ENCODE data around the gene PRKAA1.
"Not testable (repeated sequence)": the region's sequence is repeated elsewhere in the genome, so short reads cannot be mapped to it uniquely, and the experiment has no call there.

PRKAA1 gene

DNA sequence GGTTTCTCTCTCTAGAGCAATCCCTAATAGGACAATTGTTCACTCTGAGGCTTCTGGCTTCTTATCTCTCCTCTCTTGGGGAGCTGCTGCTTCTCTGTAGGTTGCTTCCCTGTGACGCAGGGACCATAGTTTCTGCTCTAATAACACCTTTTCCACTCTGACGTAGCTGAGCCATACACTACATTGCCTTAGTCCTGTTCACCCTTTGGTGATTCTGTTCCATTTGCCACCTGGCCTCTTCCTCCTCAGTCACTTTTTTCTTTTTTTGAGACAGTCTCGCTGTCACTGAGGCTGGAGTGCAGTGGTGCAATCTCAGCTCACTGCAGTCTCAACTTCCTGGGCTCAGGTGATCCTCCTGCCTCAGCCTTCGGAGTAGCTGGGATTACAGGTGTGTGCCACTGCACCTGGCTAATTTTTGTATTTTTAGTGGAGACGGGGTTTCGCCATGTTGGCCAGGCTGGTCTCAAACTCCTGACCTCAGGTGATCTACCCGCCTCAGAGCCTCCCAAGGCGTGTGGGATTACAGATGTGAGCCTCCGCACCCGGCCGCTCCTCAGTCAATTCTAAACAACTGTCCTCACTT, 27.4 kb upstream of the PRKAA1 start:
- DNase-seq, result peak; percentile 53

DNA sequence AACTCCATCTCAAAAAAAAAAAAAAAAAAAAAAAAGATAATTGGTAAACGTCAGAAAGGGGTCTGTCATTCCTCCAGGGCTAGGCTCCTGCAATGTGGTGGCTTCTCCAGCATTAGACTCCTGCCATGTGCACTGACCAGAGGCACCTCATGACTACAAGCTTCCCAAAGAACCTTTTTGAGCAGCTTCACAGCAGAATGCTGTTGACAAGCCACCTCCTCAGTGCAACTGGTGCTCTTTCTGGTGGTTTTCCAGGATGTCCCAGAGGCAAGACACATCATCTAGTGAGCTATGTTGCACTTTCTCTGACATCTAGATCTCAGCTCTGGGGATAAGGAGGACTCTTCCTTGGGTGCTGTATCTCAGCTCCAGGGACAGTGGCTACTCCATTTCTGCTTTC, 25.3 kb upstream of the PRKAA1 start:
- no peak for DNase-seq

DNA sequence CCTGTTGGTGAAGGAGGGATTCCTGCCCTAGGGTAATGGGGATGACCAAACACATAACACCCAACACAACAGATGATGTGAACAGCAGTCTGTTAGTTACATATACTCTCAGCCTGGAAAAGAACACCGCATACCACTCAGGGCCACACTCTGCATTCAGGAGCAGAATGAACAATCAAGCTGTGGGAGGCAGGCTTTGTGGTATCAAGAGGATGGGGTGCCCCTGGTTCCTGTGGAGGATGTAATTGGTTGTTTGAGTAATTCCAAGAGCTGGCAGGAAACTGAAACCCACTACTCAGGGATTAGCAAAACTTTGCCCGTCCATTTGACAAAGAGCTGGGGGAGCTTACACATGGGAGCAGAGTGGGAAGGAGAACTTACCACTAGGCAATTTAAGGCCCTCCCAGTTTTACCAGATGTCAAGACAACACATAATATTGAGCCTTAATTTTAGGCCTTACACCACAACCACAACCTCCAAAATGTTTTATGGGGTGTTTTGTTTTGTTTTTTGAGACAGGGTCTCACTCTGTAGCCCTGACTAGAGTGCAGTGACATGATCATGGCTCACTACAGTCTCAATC, 15.6 kb upstream of the PRKAA1 start:
- DNase-seq, result no peak

DNA sequence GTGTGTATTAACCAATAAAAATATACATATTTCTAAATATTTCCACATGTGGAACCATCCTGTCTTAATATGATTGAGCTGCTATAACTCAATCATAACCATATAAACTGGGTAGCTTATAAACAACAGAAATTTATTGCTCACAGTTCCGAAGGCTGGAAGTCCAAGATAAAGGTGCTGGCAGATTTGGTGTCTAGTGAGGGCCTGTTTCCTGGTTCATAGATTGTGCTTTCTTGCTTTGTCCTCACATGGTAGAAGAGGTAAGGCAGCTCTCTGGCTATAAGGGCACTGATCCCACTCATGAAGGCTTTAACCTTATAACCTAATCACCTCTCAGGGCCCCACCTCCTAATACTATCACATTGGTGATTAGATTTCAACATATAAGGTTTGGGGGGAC, 14.0 kb upstream of the PRKAA1 start:
- DNase-seq, result no peak

DNA sequence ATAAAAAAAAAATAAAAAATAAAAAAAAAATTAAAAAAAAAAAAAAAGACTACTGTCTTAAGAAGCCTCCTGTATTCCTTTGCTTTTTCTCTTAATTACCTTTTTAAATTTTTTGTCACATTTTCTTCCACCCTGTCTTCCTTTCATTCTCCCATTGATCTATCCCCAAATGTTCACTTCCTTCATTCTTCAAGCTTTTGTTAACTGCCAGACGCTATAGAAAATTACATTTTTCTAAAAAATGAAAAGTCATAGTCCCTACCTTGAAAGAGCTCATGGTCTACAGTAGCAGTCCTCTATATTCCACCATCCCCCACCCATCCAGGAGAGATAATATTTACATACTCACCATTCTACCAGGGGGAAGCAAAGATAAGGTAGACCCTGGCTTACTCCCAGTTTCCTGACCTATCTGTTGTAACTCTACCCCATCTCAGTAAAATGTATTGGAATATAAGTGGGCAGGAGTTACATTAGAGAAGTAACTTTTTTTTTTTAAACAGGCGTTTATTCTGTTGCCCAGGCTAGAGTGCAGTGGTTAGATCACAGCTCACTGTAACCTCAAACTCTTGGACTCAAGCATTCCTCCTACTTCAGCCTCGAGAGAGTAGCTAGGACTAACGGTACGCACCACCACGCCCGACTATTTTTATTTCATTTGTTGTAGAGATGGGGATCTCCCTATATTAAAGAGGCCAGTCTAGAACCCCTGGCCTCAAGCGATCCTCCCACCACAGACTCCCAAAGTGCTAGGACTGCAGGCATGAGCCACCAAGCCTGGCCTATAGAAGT, 3.8 kb upstream of the PRKAA1 start:
- DNase-seq, result peak; percentile 93

DNA sequence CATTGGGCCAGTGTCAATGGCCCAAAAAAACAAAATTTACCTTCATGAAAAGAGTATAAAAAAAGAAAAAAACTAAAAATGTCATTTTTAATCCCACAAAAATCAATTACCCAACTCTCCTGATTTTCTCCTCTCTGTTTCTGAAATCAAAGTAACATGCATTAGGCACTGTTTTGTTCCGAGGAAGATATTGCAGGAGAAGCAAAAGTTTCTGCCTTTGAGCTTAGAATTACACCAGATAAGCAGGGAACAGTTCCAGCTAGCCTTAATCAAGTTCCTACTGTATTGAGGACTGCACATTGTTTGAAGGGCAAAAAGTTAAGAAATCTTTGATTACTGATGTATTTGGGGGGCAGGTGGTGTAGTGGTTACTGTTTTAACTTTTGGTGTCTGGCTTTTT, 1.1 kb upstream of the PRKAA1 start:
- peak; percentile 23 for DNase-seq

DNA sequence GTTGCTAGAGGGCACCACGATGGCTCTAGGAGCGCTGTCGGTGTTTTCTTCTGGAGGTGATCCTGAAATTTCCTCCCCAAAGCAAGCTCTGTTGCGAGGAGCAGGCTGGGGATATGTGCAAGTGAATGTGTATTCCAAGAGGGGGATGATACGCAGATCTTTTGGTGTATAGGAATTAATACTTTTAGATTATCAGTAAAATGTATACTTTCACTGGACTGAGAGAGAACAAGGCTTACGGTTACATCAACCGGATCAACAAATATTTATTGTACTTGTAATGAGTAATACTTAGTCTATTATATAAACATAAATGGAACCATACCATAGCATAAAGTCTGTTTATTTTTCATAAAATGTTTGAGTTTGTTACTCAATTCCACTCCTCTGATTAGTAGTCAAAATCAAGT, 632 bp upstream of the PRKAA1 start:
- DNase-seq, result no peak

DNA sequence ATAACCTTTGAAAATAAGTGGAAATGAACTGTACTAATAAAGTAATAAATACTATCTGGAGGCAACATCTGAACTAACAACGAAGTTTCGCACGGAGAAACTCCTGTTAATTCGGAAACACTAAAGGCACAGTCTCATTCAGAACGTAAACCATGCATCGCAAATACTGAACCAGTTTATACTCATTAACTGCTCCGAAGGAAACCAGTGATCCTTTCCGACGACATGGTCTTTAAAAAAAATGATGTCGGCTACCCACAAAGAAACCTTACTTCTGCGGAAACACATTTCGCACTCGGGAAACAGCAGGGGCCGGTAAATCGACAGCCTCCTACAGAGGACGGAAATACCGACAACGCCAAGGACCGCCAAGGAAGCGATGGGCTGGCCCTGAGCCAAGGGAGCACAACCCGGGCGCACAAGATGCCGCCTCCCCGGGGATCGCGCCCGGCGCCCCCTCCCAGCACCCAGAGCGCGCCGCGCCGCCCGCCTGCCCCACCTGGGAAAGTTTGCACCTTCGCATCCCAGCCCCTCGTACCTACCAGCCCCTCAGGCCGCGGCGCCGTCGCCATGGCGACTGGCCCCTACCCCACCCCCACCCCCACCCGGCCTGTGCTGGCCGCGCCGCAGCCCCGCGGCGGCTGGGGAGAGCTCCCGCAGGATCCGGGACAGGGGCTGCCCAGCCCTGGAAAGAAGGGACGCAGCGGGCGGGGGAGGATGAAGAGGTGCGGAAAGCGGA, 732 bp downstream of the PRKAA1 start:
- peak; percentile 91 for DNase-seq

DNA sequence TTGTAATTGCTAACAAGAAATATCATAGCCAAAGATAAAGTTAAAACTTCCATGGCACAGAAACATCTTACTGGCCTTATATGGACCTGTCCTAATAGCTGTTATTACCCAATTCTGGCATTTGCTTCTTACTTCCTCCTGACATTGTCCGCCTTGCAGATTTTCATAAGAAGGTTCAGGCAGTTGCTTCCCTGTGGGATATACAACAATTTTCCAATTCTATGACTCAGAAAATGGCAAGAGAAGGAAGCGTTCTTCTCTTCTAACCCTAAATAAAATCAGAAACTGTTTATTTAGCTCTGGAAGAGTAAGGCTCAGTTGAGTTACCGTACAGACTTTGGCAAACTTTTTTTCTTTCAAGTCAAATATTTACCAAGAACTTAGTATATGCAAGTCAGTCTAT, 1.7 kb downstream of the PRKAA1 start:
- peak; percentile 51 for DNase-seq

DNA sequence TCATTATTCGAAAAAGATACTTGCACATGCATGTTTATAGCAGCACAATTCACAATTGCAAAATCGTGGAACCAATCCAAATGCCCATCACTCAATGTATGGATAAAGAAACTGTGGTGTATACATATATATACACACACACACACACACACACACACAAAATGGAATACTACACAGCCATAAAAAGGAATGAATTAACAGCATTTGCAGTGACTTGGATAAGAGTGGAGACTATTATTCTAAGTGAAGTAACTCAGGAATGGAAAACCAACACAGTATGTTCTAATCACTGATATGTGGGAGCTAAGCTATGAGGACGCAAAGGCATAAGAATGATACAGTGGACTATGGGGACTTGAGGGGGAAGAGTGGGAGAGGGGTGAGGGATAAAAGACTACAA, 3.3 kb downstream of the PRKAA1 start:
- not testable (repeated sequence) for DNase-seq

DNA sequence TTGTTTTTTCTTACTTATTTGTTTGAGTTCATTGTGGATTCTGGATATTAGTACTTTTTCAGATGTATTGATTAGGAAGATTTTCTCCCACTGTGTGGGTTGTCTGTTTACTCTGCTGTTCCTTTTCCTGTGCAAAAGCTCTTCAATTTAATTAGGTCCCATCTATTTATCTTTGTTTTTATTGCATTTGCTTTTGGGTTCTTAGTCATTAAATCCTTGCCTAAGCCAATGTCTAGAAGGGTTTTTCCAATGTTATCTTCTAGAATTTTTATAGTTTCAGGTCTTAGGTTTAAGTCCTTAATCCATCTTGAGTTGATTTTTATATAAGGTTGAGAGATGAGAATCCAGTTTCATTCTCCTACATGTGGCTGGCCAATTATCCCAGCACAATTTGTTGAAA, 3.8 kb downstream of the PRKAA1 start:
- not testable (repeated sequence) for DNase-seq

DNA sequence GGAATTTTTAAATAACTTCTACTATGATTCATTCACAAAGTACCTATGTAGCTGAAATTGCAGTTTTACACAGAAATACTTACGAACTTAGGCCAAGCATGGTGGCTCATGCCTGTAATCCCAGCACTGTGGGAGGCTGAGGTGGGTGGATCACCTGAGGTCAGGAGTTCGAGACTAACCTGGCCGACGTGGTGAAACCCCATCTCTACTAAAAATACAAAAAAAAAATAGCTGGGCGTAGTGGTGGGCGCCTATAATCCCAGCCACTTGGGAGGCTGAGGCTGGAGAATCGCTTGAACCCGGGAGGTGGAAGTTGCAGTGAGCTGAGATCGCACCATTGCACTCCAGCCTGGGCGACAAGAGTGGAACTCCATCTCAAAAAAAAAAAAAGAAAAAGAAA, 5.5 kb downstream of the PRKAA1 start:
- not testable (repeated sequence) for DNase-seq

DNA sequence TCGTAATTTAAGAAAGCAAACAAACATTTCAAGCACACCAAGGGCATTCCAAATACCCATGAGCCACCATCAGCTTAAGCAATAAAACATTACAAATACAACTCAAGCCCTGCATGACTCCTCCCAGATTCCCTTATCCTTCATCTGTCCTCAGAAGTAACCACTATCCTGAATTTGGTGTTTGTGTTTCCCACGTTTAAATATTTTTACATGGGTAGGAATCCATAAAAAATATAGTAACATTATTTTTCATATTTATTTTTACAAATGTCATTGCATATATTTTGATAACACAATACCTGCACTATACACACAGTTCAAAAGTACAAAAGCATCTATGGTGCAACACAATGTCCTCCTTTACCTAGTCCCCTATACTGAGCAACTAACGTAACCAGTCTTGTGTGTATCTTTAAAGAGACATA, 6.4 kb downstream of the PRKAA1 start:
- DNase-seq, result peak; percentile 37

DNA sequence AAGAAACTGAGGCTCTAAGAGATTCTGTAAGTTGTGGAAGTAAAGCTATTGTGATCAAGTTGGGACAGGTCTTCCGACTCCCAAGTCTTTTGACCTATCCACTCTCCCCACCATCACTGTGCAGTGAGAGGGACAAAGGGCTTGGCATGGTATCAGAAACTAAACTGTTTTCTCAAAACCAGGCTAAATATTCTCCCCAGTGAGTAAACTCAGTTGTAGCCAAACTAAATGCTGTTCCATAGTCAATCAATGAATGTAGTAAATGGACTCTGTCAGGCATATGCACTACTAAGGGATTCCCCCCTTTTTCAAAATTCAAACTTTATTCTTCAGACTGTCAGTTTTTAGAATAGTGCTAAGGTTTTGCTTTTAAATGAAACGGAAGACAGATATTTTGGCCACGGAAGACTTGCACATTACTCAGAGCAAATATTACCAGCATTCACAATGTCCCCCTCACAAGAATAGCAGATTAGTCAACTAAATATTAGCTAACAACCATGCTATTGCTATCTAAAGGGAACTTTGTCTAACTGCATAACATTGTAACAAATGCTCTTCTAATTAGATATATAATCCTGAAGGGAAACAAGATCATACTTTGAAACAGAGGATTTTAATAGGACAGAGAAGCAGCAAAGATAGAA, 7.1 kb downstream of the PRKAA1 start:
- DNase-seq, result no peak

DNA sequence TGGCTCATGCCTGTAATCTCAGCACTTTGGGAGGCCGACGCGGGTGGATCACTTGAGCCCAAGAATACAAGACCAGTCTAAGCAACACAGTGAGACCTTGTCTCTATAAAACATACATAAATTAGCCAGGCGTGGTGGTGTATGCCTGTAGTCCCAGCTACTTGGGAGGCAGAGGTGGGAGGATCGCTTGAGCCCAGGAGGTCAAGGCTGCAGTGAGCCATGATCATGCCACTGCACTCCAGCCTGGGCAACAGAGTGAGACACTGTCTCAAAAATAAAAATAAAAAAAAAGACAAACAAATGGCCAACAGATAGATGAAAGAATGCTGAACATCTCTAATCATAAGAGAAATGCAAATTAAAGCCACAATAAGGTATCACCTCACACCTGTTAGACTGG, 9.2 kb downstream of the PRKAA1 start:
- DNase-seq, result not testable (repeated sequence)

DNA sequence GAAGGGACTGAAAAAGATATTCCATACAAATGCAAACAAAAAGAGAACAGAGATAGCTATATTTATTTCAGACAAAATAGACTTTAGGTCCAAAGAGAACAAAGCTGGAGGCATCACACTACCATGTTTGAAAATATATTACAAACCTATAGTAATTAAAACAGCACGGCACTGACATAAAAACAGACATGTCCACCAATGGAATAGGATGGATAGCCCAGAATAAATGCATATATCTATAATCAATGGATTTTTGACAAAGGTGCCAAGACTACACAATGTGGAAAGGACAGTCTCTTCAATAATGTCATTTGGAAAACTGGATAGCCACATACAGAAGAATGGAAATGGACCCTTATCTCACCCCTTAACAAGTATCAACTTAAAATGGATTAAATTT, 10.2 kb downstream of the PRKAA1 start:
- DNase-seq, result no peak

DNA sequence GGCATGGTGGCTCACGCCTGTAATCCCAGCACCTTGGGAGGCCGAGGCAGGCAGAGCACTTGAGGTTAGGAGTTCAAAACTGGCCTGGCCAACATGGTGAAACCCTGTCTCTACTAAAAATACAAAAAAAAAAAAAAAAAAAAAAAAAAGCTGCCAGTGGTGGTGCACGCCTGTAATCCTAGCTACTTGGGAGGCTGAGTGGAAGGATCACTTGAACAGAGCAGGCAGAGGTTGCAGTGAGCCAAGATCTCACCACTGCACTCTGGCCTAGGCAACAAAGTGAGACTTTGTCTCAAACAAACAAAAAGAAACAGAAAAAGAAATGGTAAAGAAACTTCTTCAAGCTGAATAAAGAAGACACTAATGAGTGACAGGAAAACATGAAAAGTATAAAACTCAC, 11.5 kb downstream of the PRKAA1 start:
- DNase-seq, result not testable (repeated sequence)

DNA sequence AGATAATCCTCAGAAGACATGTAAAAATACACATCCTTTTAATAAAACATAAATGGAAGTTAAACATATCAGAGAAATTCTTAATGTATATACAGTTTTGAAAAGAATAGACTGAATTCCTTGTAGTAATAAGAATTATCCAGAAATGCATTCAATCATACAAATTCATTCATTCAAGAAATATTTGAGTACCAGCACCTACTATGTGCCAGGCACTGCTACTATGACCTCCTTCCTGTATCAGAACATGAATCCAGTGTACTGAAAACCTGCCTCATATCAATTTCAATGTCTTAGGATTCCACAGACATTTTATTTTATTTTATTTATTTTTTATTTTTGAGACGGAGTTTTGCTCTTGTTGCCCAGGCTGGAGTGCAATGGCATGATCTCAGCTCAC, 13.3 kb downstream of the PRKAA1 start:
- DNase-seq, result no peak

DNA sequence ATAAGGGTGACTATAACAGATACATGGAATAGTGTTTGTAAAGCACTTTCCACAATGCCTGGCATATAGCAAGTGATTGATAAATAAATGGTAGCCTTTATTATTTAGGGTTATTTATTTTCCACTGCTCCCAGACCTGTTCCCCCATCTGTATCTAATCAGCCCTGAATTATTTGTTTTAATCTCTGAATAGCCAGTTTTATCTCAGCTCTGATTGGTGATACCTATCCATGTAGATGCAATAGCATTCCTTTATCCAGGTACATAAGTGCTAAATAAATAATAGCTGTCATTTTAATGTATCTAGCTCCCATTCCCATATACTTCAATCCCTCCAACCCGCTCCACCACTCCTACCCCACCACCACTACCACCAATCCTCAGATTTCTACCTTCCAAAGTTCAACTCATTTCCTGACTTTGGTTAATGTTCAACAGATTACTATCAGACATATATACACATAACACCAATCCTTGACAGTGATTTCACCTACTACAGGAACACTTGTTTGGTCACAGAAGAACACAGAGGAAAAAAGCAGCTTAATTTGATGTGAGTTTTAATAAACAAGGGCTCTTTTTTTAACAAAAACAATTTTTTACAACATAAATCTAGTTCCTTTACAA, 14.0 kb downstream of the PRKAA1 start:
- no peak for DNase-seq

DNA sequence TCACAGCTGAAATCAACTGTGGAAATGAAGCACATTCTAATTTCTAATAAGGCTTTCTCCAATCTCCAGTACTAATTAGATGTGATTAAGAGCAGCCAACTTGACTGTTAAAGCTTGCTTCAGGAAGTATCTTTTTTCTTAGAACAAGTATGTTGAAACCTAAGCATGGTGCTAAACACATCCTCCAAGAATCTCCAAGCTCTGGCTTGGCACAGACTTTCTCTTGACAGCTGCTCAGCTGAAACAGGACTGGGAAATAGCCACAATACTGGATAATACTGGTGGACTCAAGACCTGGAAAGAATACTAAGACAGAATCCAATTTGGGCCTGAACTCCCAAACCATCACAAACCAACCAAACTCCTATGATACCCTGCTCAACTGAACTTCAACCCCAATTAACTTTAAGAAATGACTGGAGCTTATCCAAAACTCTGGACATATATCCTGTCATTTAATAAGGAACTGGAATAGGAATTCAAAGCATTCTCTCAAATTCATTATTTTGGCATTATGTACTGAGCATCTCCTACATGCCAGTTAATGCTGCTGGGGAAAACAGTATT, 16.2 kb downstream of the PRKAA1 start:
- peak; percentile 32 for DNase-seq

DNA sequence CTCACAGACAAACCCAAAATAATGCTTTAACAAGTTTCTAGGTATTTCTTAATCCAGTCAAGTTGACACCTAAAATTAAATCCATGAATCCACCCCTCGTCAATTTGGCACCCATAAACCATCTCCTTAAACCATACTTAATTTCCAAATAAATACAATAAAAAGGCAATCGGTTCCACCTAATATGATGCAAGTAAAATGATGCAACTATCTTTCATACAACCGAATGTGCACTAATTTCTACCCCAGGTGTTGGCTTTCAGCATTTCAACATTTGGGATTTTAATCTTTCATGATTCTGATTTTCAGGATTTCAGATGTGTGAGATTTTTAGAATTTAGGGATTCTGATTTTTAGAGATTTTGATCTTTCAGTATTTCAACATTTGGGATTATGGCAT, 17.3 kb downstream of the PRKAA1 start:
- no peak for DNase-seq

DNA sequence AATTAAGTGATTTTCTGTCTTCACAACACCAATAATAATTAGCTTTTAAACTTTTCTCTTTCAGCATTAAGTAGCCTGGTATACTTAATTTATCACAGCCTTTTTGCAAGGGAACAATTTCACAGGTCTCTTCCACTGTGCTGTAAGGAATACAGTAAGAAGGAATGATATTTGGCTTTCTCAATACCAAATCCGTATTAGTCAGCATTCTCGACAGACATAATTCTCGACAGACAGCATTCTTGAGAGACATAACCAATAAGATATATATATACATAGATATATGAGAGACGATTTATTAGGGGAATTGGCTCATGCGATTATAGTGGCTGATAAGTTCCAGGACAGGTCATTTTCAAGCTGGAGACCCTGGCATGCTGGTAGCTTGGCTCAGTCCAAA, 18.0 kb downstream of the PRKAA1 start:
- no peak for DNase-seq
